Measurements from ENCODE around the gene CREB5.

Gene CREB5

GRCh38 chr7:28408105-28408959, 4.0 kb upstream of the CREB5 start:
- no peak for DNase-seq

DNA sequence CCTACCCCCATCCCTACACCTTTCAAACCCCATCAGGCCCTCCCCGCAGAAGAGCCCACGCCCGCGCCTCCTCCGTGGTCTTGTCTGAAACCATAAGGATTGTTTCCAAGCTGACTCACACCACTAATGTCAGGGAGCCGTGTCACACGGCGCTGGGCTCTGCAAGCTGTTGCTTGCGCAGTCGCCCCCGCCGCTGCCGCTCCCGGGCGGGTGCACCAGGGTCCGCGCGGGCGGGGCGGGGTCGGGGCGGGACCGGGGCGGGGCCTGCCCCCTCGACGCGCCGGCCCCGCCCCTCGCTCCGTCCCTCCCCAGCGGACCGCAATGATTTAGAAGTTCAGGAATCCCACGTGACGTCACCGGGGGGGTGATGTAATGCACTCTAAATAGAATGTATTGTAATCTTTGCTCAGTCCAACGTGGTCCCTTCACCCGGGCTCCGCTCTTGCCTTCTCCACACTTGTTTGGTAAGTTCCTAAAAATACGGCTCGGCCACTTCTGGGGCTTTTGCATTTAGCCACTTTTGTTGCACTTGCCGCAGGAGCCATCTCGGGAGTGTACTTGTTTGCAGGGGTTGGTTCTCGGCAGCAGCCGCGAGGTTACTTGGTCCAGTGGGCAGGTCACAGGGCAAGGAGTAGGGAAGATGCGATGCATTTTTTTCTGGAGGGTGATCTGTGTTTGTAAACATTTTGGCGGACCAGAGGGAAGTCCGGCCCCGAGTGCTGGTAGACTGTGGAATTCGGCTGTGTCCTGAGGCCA, 3.2 kb upstream of the CREB5 start:
- DNase-seq, result peak; percentile 51

GRCh38 chr7:28409716-28410627, 2.3 kb upstream of the CREB5 start:
- no peak for DNase-seq

DNA sequence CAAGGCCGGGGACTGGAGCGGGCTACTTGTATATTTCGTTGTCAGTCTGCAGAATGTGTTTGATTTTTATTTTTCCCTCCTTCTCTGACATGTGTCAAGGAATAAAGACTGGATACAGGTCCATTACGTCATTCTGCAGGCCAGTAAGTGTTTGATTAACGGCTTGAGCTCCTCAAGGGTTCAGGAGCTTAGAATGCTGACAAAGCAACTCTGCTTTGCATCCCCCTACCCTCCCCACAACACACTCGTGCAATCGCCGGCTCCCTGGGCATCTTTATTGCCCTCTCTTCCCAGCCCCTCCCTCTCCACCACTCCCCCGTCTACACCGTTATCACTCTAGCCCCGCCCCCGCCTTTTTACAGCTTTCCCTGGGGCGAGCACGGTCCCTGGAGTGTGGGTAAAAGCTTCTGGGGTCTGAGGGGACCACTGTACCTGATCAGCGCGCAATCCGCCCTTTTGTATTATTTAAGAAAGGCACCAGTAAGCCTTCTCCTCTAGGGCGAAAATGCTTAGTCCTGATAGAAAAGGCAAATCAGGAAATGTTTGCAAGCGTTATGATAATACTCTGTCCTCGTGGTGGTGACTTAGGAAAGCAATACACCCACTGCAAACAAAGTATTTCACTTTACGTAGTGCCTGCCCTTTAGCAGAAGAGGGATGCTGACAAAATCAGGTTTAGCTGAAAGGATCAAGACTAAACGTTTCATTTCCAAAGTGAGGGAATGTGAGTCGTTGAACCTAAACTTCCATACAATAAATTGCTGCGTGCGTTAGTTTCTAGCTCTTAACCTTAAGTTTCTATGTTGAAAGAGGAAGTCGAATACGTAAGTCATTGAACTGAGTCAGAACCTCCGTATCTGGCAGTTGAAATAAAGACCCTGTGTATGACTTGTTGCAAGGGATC, 1.4 kb upstream of the CREB5 start:
- no peak for DNase-seq

DNA sequence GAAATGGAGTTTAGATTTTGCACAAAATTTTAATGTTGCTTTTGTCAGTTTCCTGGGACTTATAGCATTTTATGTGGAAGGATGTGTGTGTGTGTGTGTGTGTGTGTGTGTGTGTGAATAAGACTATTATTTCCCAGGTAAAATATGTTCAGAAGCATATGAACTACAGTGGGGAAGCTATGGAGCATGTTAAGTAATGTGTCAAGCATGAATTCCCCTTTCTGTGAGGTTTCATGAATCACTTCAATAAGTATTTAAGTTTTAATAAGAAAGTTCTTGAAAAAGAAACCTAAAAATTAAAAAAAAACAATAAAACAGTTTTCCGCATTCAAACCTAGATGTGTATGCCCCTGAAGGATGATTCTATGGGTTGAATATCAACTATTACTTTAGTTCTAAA, 693 bp downstream of the CREB5 start:
- DNase-seq, result no peak

DNA sequence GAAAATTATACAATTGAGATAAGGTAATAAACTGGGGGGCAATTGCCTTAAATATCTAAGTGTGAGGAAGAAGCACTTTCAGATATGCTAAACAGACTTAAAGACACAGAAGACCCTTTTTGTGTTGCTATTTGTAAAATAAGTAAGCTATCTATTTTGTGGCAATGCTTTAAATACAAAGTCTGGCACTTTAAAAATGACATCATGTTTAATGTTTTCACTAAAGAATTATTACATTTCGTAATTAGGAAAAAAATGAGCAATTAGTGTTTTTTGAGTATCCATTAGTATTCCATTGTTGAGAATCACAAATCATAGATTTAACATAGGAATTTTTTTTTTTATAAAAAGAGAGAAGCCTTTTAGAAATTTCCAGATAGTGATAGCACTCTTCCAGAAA, 2.1 kb downstream of the CREB5 start:
- DNase-seq, result no peak

- DNase-seq, result no peak
Observed at GRCh38 chr7:28417321-28417940, 5.1 kb downstream of the CREB5 start.

- DNase-seq, result no peak
Observed at GRCh38 chr7:28418311-28418710, 6.0 kb downstream of the CREB5 start.

DNA sequence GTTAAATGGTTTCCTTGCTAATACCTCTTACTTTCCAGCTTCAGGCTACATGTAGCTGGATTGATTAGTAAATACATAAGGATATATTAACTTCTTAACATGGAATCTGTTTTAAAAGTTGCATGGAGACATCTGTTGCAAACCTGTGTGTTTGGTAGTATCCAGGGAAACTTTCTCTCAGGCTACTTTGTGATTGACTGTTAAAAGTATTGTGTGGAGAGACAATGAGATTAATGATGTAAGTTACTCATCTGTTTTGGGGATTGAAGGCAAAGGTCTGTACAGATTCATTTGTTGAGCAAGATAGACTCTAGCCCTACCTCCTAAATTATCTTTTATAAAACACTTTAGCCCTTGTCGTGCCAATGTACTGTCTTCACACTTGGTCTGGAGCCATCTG, 6.6 kb downstream of the CREB5 start:
- no peak for DNase-seq

GRCh38 chr7:28419716-28420115, 7.4 kb downstream of the CREB5 start:
- DNase-seq, result no peak

GRCh38 chr7:28423112-28423511, 10.8 kb downstream of the CREB5 start:
- DNase-seq, result no peak

DNA sequence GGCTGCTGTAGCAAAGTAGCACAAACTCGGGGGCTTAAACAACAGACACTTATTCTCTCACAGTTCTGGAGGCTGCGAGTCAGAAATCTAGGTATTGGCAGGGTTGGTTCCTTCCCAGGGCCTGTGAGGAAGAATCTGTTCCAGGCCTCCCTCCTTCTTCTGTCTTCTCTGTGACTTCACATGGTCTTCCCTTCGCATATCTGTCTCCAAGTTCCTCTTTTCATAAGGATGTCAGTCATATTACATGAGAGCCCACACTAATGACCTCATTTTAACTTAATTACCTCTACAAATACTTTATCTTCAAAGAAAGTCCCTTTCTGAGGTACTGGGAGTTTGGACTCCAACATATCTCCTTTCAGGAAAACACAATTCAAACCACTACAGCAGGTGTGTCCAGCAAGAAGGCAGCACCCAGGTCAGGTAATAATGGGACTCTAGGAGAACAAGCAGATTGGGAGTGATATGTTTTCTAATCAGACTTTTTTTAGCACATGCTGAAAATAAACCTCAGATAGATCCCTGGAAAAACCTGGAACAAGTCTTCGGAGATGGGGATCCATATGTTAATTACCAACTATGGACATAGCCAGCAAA, 11.7 kb downstream of the CREB5 start:
- no peak for DNase-seq

DNA sequence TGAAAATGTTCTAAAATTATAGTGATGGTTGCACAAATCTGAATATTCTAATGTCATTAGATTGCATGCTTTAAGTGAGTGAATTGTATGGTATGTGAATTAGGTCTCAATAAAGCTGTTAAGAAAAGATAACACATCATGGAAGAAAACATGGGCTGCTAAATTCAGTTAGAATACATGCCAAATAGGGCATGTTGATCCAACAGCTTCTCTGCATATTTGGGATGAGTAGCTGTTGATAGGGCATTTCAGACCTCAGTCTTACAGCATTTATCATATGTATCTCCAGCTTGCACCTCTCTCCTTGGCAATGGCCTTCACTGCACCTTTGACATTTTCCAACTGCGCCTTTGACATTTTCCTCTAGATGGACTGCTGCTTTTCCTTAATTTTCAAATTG, 13.2 kb downstream of the CREB5 start:
- no peak for DNase-seq

DNA sequence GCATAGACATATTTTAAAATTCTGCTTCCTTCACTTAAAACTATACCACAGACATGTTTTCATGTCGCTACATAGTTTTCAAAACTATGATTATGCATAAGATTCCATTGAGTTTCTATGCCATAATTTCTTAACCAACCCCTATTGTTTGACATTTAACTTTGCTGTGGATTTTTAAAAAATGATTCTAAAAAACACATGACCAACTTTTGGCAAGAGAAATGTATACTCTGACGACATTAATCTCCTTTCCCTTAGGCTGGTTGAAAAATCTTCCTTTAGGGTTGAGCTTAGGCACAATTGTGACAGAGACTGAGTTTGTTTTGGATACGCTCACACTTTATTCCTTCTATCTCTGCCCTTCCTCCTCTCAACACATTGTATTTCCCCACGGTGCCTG, 14.9 kb downstream of the CREB5 start:
- no peak for DNase-seq

DNA sequence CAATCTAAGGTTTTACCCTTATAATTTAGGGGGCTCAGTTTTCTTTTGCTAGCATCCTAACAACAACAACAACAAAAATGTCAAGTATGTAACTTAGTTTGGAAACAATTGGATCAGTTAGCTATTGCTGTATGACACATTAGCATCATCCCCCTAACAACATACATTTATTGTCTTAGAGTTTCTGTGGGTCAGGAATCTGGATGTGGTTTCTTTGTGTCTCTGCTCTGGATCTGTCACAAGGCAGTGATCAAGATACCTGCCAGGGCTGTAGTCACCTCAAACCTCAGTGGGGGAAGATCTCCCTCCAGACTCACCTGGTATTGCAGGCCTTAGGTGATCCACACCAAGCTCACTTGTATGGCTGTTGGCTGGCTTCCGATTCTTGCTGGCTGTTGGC, 18.3 kb downstream of the CREB5 start:
- no peak for DNase-seq

GRCh38 chr7:28432105-28432504, 19.8 kb downstream of the CREB5 start:
- DNase-seq, result no peak

GRCh38 chr7:28433039-28433438, 20.7 kb downstream of the CREB5 start:
- DNase-seq, result no peak

DNA sequence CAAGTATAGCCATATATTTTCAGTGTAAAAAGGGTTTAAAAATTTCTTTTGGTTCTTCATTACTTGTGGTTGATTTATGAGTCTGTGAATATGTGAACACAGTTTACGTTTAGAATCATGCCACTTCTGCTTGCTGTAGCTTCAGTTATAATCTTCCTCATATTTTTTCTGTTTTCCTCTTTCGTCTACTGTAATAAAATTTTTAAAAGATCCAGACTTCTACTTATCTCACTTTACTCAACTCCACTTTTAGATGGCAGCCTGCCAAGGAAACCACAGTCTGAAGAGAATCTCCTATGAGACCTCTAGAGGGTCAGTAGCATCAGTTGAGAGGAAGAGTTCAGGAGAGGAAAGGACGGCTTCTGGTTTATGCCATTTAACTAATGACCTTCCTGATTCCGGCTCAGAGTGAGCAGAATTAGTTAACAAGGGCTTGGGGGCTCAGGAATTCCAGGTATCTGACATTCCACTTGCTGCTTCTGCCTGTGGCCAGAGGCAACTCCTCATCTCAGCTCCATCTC, 21.4 kb downstream of the CREB5 start:
- no peak for DNase-seq

GRCh38 chr7:28434510-28434909, 22.2 kb downstream of the CREB5 start:
- DNase-seq, result no peak

- no peak for DNase-seq
Observed at GRCh38 chr7:28435152-28435551, 22.8 kb downstream of the CREB5 start.
